GM19395 (cell line): ENCODE measurements around the gene TTC34.
A peak's percentile ranks its signal among the peaks of the same experiment; 100 is the strongest.

Experiments used
- ATAC-seq: cut with Tn5 transposase; IDR thresholded peaks from one replicate; pipeline ENCODE4 v1.9.1; 2021; ENCODE audit warnings: mild to moderate bottlenecking, moderate library complexity; ENCODE audit not compliant: unreplicated experiment

Gene TTC34

GRCh38 chr1:2594001-2594640 lies 207.4 kb downstream of the TTC34 start:
- ATAC-seq, result no peak

GRCh38 chr1:2593251-2593878 lies 208.1 kb downstream of the TTC34 start:
- ATAC-seq, result no peak

- no peak for ATAC-seq
Measured at GRCh38 chr1:2592672-2593071, 208.8 kb downstream of the TTC34 start.

GRCh38 chr1:2591581-2592261 lies 209.8 kb downstream of the TTC34 start:
- ATAC-seq, result no peak

- no peak for ATAC-seq
Measured at GRCh38 chr1:2591233-2591580, 210.3 kb downstream of the TTC34 start.

- no peak for ATAC-seq
Measured at GRCh38 chr1:2590233-2591141, 211.0 kb downstream of the TTC34 start.

- ATAC-seq, result no peak
Measured at GRCh38 chr1:2589431-2590232, 211.9 kb downstream of the TTC34 start.

GRCh38 chr1:2588661-2589430 lies 212.6 kb downstream of the TTC34 start:
- ATAC-seq, result no peak

- no peak for ATAC-seq
Measured at GRCh38 chr1:2587860-2588571, 213.5 kb downstream of the TTC34 start.

GRCh38 chr1:2587071-2587859 lies 214.2 kb downstream of the TTC34 start:
- ATAC-seq, result peak; percentile 5

- peak; percentile 62 for ATAC-seq
Measured at GRCh38 chr1:2586154-2587070, 215.1 kb downstream of the TTC34 start, which contains the start of gene PRXL2B. Gene PRXL2B (plus strand): TSS chr1:2586777. CDS start chr1:2586886, 109 bp downstream.
